GM10847 (cell line): ENCODE results near the gene PRKAR2B.

ENCODE experiments used
- POLR2A ChIP-seq: IDR thresholded peaks from 2 replicates; pipeline ENCODE4 v1.6.1; 2011; ENCODE audit not compliant: insufficient read length; ENCODE audit errors: extremely low read depth

The PRKAR2B gene

GRCh38 chr7:107149863-107150262, 105.4 kb downstream of the PRKAR2B start:
- no peak for TF ChIP-seq POLR2A

GRCh38 chr7:107150375-107151073, 106.0 kb downstream of the PRKAR2B start:
- TF ChIP-seq POLR2A: no peak

DNA sequence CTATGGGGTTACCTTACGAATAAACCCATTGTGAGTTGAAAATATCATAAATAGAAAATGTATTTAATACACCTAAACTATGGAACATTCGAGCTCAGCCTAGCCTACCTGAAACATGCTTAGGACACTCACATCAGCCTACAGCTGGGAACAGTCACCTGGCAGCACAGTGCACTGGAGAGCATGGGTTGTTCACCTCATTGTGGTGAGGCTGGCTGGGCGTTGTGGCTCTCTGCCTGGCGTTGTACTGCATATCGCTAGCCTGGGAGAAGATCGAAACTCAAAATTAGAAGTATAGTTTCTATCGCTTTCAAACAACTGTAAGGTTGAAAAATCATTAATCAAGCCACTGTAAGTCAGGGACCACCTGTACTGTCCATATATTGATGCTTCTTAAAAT, 107.0 kb downstream of the PRKAR2B start:
- no peak for TF ChIP-seq POLR2A

DNA sequence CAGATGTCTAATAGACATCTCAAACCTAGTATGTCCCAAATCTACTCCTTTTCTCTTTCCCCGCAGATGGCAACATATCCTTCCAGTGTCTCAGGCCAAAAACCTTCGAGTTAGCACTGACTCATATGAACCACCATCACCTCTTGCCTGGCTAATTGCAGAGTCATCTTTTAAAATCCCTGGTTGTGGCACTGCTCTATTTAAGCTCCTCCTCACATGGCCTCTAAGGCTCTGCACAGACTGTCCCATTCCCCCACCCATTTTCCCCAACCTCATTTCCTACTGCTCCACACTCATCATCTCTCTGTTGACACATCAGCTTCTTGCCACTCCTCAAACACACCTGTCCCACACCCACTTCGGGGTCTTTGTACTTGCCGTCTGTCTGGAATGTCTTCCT, 107.5 kb downstream of the PRKAR2B start:
- no peak for TF ChIP-seq POLR2A

DNA sequence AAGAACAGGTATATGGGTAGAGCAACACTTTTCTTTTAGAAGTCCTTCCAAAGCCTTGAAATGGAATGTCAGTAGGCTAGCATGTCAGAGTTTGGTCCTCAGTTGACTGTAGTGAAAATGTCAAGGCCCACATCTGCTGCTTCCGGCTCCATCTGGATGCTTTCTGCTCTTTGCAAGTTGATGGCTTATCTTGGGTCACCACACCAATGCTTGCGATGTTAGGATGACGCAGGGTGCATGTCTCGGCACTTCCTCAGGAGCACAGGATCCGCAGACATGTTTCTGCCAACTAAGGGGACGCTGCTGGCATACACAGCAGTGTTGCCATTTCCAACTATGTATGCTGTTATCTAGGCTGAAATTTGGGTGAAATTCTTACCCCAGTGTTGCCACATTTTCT, 110.3 kb downstream of the PRKAR2B start:
- no peak for TF ChIP-seq POLR2A

GRCh38 chr7:107157091-107157490, 112.6 kb downstream of the PRKAR2B start:
- no peak for TF ChIP-seq POLR2A

GRCh38 chr7:107158028-107158427, 113.5 kb downstream of the PRKAR2B start:
- no peak for TF ChIP-seq POLR2A

- no peak for TF ChIP-seq POLR2A
These were observed 115.9 kb downstream of the PRKAR2B start for GRCh38 chr7:107160389-107160788.

DNA sequence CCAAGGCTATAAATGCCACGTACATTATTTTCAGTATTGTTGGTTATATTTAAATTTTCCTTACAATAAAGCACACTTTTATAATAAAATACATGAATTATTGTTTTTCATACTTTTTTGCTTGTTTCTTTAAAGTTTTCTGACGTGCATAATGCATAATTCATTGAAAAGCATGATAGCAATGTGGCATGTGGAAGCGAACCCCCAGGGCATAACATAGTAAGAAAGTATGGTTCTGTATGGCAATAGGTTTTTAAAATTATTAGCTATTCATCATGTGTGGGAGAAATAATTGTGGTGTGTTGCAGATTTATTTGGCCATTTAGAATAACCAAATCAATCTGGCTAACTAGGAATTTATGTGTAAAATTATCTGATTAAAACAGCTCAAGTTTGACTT, 116.9 kb downstream of the PRKAR2B start:
- no peak for TF ChIP-seq POLR2A

DNA sequence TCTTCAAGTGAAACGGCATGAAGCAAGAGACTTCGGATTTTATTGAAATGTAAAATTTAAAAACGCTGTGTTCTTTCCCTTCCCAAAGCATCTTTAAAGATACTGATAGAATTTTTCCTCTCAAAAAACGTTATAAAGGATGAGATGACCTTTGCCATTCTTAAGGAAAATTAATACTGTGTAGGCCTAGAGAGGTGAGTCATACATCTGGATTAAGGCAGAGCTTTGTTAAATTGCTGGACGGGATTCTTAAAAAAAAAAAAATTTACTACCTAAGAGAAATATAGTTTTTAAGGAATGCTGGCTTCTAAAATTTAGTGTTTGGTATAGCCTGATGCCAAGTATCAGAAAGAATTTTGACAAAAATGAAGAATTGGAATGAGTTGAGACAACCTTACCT, 118.0 kb downstream of the PRKAR2B start:
- no peak for TF ChIP-seq POLR2A

DNA sequence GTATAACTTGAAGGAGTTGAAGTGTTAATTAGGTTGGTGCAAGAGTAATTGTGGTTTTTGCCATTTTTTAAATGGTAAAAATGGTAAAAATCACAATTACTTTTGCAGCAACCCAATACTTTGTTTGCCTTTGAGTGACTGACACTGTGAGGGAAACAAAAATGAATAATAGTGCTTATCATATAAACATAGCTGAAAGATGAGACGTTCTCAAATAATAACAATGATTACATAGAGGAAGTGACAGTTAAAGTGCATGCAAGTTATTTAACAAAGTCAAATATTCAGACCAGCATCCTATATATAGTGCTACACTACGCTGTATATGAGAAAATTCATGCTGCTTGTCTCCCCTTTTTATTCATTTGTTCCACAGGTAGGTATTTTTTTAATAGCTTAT, 119.6 kb downstream of the PRKAR2B start:
- TF ChIP-seq POLR2A: no peak

GRCh38 chr7:107165341-107165740, 120.8 kb downstream of the PRKAR2B start:
- TF ChIP-seq POLR2A: no peak

DNA sequence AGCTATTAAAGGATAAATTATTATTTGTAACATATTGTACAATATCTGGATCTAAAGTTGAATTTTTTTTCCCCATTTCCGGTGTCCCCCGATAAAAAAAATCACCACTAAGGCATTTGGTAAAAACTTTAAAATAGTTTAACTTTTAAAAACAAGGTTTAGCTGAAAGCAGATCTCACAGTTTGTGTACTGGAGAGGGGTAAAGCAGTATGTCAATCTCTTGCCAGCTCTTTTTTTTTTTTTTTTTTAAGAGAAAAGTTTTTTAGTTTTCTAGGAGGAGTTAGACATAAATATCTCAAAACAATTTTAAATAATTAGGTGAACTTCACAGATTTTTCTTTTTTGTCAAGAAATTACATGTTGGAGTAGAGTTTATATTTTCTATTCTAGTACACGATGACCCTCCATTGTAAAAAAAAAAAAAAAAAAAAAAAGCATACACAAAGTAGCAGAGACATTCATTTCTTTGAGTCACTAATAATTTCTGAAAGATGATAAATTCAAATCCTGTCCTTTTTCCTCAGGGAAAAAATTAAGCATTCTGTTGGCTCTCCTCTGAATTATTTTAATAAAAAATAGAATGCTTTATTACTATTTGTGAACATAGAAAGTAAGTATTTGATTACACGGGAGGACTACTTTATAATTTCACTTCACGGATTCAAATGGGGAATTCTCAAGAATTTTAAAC, 122.4 kb downstream of the PRKAR2B start:
- no peak for TF ChIP-seq POLR2A

GRCh38 chr7:107167483-107168232, 123.2 kb downstream of the PRKAR2B start:
- TF ChIP-seq POLR2A: no peak

GRCh38 chr7:107168233-107169119, 124.0 kb downstream of the PRKAR2B start, which contains the start of gene HBP1:
HBP1 (plus strand) TSS chr7:107169003; CDS start chr7:107179894, 10,891 bp downstream.
- no peak for TF ChIP-seq POLR2A
